ENCODE data around the gene ADGRA1.

ADGRA1 gene

DNA sequence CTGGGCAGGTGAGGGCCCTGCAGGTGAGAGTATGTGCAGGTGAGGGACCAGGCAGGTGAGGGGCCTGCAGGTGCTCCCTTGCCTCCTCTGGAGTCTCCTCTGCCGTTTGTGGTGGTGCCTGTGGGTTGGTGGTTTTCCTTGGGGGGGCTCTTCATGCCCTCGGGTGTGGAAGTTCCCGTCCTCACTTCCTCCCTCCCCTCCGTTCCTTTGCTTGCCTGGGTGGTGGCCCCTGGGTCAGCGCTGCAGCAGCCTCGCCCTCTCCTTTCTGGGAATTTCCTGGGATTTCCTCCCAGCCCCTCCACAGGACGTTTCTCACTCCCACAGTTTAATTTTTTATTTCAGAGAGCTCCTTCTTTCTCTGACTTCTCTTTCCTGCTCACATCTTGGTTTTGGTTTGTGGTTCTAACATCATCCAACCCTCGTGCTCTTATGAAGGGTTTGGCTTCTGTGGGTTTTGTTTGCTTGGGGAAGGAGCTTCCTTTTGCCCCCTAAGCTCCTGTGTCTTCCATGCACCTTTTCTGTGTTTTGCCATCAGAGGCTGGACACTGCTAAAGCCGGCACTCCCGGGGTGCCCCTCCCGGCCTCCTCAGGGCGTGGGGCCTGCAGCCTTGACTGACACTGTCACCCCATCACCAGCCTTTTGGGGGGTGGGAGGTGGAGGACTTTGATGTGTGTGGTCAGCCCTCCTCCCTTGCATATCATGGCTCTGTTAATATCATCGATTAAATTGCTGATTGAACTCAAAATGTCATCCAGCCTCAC is 29.2 kb upstream of the ADGRA1 start:
- DNase-seq = peak; percentile 43

DNA sequence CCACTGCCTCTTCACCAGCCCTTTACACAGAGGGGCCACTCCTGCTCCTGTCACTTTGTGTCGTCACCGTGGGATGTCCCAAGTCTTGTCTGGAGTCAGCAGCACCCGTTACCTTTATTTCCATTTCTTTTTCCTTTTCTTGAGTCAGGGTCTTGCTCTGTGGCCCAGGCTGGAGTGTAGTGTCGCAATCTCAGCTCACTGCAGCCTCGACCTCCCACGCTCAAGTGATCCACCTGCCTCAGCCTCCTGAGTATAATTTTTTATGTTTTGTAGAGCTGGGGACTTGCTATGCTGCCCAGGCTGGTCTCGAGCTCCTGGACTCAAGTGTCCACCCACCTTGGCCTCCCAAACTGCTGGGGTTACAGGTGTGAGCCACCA is 28.6 kb upstream of the ADGRA1 start:
- no peak for DNase-seq

DNA sequence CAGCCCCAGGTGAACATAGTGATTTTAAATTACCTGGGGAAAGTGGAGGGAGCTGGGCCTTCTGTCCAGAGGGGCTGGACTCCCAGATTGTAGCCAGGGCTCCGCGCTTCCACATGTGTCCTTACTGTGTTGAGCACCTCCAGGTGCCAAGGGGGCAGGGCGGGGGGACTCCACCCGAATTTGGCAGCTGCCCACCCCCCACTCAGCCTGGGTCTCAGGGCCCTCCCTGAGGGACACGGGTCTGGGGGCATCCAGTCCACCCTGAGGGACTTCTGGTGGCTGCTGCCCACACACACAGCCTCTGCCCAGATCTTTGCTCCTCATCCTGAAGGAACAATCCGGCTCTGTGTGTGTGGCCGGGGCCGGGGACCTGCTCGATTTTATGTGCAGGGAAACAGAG is 28.2 kb upstream of the ADGRA1 start:
- DNase-seq = no peak

DNA sequence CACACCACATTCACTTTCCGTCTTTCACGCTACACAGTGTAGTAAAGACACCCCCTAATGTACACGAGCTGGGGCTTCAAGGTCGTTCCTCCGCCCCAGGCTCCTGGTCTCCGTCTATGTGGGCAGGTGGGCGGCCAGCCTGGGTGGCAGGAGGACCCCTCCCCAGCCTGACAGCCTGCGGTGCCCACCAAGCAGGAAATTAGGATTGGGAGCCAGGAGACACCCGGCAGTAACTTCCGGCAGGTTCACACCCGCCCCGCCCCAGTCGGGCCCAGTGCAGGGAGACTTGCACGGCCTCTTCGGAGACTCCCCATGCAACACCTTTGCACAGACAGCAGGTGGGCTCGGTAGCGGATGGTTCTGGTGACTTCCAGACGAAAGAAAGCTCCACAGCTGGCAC is 27.7 kb upstream of the ADGRA1 start:
- DNase-seq = no peak

DNA sequence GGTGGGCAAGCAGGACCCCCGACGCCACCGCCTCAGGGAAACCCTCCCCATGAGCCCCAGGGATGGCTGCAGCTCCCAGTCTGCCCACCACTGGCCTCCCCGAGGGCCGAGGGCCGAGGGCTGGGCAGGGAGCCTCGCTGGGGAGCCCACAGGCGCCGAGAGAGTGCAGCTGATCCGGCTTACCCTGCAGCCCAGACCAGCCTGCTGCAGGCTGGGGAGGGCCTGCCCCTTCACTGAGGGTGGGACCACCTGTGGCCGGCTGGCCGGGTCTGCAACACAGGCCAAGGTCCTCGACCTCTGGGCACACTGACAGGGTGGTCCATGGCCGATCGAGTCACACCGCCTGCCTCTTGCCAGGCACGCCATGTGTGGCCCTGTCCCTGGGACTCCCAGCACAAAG is 27.3 kb upstream of the ADGRA1 start:
- DNase-seq = no peak

DNA sequence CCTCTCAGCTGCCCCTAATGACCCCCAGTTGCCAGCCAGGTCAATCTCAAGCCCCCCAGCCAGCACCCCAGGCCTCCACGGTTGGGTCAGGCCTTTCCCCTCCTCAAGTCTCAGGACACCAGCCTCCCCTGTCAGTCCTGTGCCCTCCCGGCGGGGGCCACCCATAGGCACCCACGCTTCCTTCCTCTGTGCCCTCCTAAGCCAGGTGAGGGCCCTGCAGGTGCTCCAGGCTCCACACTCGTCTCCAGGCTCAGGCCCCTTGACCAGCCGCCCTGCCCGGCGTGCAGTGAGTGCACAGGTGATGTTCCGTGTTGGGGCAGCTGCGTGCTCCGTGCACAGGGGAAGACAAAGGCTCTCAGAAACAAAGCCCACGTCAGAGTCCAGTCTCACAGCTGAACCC is 26.8 kb upstream of the ADGRA1 start:
- no peak for DNase-seq

DNA sequence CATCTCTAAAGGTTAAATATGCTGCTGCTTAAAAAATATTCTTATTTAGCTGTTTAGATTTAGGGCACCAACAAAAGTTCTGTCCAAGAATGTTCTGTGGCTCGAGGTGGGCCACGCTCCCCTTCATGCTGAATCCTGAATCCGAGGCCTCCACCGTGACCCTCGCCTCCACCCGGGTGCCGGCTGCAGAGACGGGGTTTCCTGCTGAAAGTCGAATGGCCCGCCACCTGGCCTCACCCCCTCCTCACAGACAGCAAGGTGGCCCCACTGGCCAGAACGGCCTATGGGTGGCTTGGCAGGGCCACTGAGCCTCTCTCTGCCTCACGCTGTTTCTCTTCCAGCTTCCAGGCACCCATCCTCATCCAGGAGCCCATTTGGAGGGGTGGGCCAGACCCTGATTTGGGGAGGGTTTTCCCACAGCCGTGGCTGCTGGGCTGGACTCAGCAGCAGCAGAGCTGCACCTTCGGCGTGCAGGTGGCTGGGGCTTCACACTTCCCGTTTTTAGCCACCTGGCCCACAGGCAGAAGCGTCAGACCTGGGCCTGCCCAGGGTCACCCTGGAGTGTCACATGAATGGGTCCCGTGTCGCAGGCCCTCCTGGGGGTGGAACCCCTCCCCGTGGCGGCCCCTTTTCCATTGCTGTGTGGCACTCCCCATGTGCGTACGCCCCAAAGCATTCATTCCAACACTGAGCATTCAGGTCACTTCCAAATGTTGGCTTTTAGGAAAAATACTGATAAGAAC is 26.3 kb upstream of the ADGRA1 start:
- no peak for DNase-seq

DNA sequence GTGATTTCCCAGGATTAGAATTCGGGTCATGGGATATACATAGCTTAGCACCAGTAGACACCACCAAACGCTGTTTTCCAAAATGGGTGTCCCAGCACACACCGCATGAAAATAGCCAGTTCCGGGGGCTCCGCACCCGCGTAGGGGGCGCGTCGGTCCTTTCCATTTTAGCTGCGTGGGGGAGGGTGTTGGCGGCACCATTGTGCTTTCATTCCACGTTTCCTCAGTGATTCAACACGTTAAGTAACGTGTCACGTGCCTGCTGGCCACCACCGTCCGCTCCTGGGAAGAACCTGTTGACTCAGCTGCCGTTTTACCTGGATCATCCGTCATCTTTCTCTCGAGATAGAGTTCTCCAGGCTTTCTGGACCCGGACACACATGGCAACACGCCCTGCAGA is 25.6 kb upstream of the ADGRA1 start:
- no peak for DNase-seq

DNA sequence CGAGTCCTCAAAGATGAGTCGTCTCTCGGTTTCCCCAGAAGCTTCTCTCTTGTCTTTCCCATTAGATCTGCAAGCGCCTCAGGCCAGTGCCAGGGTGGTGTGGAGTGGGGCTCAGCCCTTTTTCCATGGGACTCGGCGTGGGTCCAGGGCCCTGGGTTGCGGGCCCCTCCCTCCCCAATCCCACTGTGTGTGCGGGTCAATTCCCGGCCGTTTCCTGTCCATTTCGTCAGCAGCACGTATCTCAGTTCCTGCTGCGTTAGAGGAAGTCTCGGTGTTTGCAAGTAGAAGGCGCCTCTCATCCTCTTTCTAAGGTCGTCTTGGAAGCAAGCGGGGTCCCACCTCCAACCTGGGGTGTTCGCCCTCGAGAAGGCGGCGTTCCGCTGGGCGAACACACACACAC is 25.1 kb upstream of the ADGRA1 start:
- no peak for DNase-seq

DNA sequence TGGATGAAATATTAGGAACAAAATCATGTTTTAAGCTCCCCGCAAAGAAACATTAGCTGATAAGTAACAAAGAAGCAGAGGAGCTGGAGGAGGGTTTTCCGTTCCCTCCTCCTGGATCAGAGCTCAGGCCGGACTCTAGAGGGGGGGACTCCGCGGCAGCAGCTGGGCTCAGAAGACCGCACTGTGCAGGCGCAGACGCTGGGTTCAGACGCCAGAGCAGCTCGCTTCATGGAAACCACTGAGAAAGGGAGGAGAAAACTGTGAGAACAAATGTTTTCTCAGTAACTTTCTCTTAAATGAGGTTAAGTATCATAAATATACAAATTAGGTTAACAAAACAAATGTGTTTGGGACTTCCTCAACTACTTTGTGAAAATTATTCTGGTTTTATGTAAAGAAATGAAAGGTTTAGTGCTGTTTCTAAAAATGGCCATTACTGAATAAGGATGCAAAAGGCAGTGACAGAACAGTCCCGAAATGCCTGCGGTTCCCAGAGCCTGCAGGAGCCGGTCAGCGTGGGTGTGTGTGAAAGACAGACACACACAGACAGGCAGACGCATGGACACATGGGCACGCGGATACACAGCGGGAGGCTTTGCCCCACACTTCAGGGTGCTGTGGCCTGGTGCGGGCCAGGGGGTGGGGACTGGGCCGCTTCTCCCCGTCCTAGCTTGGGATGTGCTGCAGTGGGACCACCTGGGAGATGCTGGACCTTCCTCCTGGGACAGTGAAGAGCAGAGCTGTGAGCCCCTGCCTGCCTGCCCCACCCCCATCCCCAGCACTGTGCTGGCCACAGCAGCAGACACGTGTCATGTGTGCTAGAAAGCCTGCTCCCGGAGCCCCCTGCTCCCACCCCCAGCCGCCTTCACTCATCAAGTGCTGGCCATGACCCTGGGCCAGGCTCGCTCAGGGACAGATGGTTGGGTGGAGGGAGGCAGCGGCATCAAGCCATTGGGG is 20.3 kb upstream of the ADGRA1 start:
- no peak for DNase-seq

DNA sequence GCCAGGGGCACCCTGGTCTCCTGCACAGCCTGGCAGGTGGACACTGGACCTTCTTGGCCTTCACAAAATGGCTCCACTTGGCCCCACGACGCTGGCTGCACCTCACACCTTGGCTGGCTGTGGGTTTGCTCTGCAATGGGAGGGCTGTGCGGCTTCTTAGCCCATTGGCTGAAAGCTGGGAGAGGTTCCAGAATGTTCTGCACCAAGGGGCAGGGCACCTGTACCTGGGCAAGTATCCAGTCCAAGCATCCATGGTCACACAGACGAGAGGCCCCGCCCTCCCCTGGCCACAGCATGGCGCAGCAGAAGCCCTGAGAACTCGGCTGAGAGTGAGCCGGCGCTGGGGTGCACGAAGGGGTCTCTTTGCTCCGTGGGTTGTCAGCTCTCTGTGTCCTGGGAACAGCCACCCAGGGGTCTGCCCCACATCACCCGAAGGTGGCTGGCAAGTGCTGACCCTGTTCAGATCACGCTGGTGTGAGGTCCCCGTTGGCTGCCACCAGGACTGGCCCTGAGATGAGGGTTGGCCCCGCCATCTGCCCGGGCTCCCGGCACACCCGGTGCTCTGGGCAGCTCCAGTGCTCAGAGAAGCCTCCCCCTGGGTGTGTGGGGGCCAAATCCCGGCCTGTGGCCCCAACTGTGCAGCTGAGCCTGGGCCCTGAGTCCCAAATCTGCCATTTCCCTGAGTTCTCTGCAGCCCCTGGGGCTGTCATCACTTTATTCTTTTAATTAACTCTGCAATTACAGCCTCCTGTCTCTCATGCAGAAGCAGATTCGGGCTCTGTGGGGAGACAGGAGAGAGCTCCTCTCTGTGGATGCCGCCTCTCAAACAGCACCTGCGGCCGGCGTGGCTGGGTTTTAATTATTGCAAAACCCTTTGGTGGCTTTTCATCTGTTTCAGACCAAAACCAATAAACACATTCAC is 19.4 kb upstream of the ADGRA1 start:
- no peak for DNase-seq

DNA sequence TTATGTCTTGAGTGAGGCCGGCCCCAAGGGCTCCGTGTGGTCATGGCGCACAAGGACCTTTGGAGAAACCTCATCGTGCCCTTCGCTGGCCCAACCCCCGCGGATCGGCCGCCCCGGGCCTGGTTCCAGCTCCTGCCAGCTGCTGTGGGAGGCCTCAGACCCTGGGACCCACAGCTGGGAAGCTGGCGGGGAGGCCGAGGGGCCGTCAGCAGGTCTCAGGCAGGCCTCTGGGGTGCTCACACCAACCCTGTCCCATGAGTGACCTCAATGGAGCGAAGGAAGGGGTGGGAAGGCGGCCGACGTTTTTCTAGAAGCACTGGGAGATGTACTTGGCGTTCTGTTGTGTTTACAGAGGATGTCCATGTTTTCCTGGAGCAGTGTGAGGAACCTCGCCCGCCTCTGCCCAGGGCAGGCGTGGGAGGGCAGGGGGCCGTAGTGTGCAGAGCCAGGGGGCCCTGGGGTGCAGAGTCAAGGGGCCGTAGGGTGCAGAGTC is 18.6 kb upstream of the ADGRA1 start:
- no peak for DNase-seq

DNA sequence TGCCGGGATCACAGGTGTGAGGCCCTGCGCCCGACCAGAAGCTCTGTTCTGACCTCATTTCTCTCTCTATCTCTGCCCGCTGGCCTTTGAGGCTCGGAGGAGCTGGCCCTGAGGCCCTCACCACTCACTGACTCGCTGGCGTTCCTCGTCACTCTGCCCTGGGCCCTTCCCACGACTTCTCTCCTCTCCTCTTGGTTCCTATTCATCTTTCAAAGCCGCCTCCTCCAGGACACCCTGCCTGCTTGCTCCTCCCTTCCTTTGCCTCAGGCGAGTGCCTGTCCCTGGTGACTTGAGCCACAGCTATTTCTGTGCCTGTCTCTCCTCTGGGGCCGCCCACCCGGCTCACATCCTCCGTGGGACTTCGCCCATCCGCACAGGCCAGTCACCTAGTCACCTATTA is 17.3 kb upstream of the ADGRA1 start:
- DNase-seq = no peak

DNA sequence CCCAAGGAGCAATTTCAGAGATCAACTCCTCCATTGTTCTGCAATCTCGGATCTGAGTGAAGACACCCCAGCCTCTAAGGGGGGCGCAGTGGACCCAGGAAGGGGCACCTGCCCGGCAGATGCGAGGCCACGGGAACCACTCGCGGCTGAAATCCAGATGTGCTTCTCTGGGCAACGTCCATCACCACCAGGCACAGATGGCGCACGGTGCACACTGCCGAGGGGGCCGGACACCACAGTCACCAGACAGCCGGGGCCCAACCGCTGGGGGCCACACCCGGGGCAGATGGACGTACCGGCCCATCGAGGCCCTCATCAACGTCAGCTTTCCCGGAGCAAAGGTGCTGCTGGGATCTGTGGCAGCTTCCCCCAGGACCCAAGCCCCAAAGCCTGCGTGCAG is 16.9 kb upstream of the ADGRA1 start:
- no peak for DNase-seq

DNA sequence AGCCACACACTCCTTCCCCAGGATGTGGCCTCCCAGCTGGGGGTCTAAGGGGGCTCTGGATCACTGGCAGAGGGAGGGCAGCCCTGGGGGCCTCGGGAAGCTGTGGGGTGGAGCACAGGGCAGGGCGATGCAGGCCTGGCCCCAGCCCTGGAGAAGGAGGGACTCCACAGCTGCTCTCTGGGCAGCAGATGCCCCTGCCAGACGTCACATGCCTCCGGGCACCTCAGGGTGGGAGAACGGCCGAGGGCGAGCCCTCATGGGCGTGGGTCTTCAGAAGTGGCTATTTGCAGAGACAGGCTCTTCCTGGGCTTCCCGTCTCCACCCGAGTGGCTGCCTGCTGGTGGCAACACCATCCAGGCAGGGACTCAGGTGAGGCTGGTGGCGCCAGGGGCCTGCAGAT is 16.0 kb upstream of the ADGRA1 start:
- DNase-seq = no peak

DNA sequence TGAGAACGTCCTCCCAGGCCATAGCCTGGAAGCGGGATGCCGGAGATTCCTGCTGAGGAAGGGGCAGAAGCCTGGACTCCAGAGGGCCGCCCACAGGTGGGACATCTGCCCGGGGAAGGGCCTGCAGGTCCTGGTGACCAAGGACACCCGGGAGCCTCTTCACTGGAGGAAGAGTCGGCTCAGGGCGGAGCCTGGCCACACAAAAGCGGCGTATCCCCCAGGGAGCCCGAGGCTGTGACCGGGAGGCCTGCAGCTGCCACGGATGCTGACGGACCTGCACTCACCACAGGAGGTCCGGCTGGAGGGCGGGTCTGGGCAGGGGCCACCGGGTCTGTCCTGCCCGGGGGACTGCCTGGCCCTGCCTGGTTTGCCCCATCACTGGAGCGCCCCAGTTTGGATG is 15.5 kb upstream of the ADGRA1 start:
- no peak for DNase-seq

DNA sequence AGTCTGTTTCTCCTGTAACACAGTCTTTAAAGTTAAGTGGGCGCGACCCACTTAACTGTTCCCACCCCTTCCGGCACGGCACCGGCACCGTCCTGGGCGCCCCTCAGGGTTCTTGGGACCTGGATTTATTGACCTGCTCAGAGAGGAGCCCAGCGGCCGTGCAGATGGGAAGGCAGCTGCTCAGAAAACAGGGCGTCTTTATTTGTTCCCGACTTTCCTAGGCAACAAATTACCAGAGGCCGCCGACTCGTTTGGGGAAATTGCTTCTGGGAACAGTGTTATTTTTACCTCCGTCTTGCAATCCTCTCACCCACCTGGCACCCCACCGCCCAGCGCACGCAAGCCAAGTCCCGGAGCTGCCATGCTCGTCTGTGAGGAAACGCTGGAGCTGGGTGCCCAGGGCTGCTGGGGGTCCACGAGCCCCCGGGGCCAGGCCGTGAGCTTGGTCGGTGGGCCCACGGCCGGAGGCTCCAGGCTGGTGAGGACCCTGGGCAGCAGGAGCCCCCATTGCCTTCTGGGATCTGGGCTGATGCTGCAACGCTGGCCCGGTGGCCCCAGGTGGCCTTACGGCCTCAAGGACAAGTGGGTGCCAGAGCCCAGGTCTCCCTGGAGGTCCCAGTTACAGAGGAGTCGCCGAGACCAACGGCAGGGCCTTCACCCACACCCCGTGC is 14.9 kb upstream of the ADGRA1 start:
- DNase-seq = no peak

DNA sequence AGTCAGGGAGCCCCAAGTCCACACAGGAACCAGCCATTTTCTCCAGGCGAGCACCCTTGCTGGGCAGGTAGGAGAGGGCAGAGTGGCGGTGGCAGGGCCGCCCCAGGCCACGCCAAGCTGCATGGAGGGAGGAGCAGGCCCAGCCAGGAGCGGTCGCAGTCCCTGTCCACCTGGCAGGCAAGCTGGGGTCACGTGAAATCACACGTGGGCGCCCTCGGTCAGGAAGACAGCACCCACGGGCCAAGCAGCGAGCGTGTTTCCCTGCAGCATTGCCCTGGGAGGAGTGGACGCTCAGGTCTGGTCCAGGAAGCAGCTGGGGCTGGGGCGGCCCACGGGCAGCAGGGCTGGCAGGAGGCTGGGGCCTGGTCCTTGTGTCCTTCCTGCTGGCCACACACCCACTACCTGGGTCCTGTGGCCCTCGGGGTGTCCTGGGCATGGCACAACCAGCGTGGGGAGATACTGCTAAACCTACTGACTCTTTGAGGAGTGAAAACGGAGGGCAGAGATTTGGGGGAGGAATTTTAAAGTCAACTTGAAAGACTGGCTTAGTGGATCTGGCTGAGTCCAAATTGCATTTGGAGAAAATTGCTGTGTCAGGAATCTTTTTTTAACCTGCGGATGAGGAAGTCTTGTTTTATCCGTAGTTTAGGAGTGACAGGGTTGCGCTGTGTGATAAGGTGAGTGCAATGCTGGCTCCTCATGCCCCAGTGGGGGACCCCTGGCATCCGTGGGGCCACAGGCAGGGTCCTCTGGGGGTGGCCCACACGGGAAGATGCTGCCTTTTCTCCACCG is 12.2 kb upstream of the ADGRA1 start:
- DNase-seq = no peak

DNA sequence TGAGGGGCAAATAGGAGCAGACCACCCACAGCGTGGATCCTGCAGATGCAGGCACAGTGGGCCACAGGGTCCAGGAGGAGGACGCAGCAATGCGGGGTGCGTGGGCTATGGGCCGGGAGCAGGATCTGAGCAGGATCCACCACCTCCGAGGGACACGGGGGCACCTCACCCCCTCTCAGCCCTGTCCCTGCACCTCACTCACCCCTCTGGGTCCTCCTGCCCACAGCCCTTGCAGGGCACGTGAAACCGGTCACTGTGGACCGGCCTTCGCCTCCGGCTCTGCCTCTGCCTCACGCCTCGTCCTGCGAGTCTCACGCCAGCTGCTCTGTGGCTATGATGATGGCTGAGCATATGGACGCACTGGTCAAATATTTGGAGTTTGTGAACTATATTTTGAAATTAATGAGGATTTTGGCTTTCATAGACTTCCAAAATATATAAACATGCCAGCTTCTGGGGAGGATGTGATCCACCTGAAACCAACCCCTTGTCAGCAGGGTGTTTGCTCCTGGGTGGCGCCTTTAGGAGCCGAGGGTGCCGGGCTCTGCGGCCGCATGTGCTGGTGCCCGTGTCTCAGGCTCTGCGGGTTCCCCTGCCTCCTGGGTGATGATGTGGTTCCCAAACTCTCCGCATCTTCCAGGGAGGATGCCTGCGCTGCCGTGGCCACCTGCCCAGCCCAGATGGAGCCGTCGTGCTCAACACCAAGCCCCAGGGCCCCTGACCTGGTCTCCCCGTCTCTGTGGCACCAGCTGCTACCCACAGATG is 11.3 kb upstream of the ADGRA1 start:
- DNase-seq = no peak

Data from suppressor macrophage treated with lipopolysaccharide for 4 hours (primary cell).